Measurements from ENCODE around the gene RSKR. TPM values are rescaled to one million over a fixed set of nuclear protein-coding genes. Genes with fewer than 3 reads are reported as not detected.

Gene RSKR
- total RNA-seq, 3 donors from 2014 or later (not counting 1 experiment from before 2014, with no cell fraction given) = 10.0 to 14.6 (median 14.0) TPM

DNA sequence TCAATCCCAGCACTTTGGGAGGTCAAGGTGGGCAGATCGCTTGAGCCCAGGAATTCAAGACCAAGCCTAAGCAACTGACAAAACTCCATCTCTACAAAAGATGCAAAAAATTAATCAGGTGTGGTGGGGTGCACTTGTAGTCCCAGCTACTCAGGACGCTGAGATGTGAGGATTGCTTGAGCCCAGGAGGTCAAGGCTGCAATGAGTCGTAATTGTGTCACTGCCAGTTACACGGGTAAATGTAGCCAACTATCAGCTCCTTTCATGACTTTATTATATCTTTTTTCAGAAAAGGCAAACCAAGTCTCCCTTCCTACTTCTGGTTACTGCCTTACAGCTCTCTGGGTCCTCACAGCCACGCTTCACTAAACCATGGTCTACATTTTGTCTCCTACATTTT lies 43.8 kb upstream of the RSKR start:
- TF ChIP-seq, protein P1, sequence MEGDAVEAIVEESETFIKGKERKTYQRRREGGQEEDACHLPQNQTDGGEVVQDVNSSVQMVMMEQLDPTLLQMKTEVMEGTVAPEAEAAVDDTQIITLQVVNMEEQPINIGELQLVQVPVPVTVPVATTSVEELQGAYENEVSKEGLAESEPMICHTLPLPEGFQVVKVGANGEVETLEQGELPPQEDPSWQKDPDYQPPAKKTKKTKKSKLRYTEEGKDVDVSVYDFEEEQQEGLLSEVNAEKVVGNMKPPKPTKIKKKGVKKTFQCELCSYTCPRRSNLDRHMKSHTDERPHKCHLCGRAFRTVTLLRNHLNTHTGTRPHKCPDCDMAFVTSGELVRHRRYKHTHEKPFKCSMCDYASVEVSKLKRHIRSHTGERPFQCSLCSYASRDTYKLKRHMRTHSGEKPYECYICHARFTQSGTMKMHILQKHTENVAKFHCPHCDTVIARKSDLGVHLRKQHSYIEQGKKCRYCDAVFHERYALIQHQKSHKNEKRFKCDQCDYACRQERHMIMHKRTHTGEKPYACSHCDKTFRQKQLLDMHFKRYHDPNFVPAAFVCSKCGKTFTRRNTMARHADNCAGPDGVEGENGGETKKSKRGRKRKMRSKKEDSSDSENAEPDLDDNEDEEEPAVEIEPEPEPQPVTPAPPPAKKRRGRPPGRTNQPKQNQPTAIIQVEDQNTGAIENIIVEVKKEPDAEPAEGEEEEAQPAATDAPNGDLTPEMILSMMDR (IDR thresholded peaks at IDR 0.05) = no peak
- 95% methylated on average over 4 of the region's 5 CpGs for WGBS (ENCODE audit: insufficient coverage)
- peaks cover 25 to 35% of the 10 kb centered on the region in 2 donors for H3K4me1 Mint-ChIP-seq
- Histone ChIP-seq H3K4me1 (ENCODE audit: control insufficient read depth, insufficient read depth, low read length) (peaks cover 10% of the 10 kb centered on the region), H3K27ac (ENCODE audit: low read length) (no peak overlapping the region), H3K27me3 (ENCODE audit: control insufficient read depth, insufficient read depth, low read length) (no peaks in the 10 kb centered on the region), H3K9me3 (ENCODE audit: control insufficient read depth, insufficient read depth, low read length) (no peaks in the 10 kb centered on the region), H3K4me3 (ENCODE audit: low read length) (no peak overlapping the region), H3K36me3 (ENCODE audit: control insufficient read depth, insufficient read depth, low read length) (peaks cover 12% of the 10 kb centered on the region)
- no peak overlapping the region for H3K27ac Mint-ChIP-seq
- intact Hi-C loops (cut with micrococcal nuclease) = no loop called here
- ATAC-seq (no peak), DNase-seq (no peak)
- no peaks in the 10 kb centered on the region for H3K36me3 Mint-ChIP-seq
- H3K9me3 Mint-ChIP-seq = no peaks in the 10 kb centered on the region
- H3K27me3 Mint-ChIP-seq (ENCODE audit: low read depth in 2 of 2) = no peaks in the 10 kb centered on the region
- H3K4me3 Mint-ChIP-seq = no peak overlapping the region

- 99% methylated on average over 4 of the region's 5 CpGs for WGBS (ENCODE audit: insufficient coverage)
These were observed 41.2 kb upstream of the RSKR start for GRCh38 chr17:28655160-28655559.

GRCh38 chr17:28648698-28649097 lies 34.7 kb upstream of the RSKR start:
- Histone ChIP-seq H3K27me3 (ENCODE audit: control insufficient read depth, insufficient read depth, low read length) (no peaks in the 10 kb centered on the region), H3K27ac (ENCODE audit: low read length) (no peak overlapping the region), H3K9me3 (ENCODE audit: control insufficient read depth, insufficient read depth, low read length) (no peaks in the 10 kb centered on the region), H3K36me3 (ENCODE audit: control insufficient read depth, insufficient read depth, low read length) (peaks cover 30% of the 10 kb centered on the region), H3K4me3 (ENCODE audit: low read length) (no peak overlapping the region), H3K4me1 (ENCODE audit: control insufficient read depth, insufficient read depth, low read length) (peaks cover 29% of the 10 kb centered on the region)
- no peak overlapping the region for H3K27ac Mint-ChIP-seq
- DNase-seq (no peak), ATAC-seq (no peak)
- H3K9me3 Mint-ChIP-seq = no peaks in the 10 kb centered on the region
- H3K4me1 Mint-ChIP-seq = peaks cover 25 to 26% of the 10 kb centered on the region in 2 donors
- no peak overlapping the region for H3K4me3 Mint-ChIP-seq
- TF ChIP-seq, protein P1 (IDR thresholded peaks at IDR 0.05) = no peak
- H3K27me3 Mint-ChIP-seq (ENCODE audit: low read depth in 2 of 2) = no peaks in the 10 kb centered on the region
- 99% methylated on average over 2 of the region's 2 CpGs for WGBS (ENCODE audit: insufficient coverage)
- H3K36me3 Mint-ChIP-seq = no peaks in the 10 kb centered on the region
- intact Hi-C loops (cut with micrococcal nuclease) = loop anchor here (5.0 kb wide), 1 partner anchor 254 kb away; the partner anchor contains the start of gene DHRS13

More at GRCh38 chr17:28655160-28655559, 41.2 kb upstream of the RSKR start:
- no peaks in the 10 kb centered on the region for H3K27me3 ChIP-seq (ENCODE audit: control insufficient read depth, insufficient read depth, low read length)
- no peak overlapping the region for H3K4me3 ChIP-seq (ENCODE audit: low read length)
- ATAC-seq (peak in 1 of 3 donors; percentile 20), DNase-seq (no peak)
- intact Hi-C loops (cut with micrococcal nuclease) = no loop called here
- peak overlapping the region; percentile 2 to 35 for H3K27ac Mint-ChIP-seq
- no peaks in the 10 kb centered on the region for H3K9me3 ChIP-seq (ENCODE audit: control insufficient read depth, insufficient read depth, low read length)
- H3K27me3 Mint-ChIP-seq (ENCODE audit: low read depth in 2 of 2) = no peaks in the 10 kb centered on the region
- peaks cover 26% of the 10 kb centered on the region for H3K36me3 ChIP-seq (ENCODE audit: control insufficient read depth, insufficient read depth, low read length)
- H3K36me3 Mint-ChIP-seq = no peaks in the 10 kb centered on the region
- no peak overlapping the region for H3K27ac ChIP-seq (ENCODE audit: low read length)
- no peak overlapping the region for H3K4me3 Mint-ChIP-seq
- peaks cover 5 to 15% of the 10 kb centered on the region in 2 donors for H3K4me1 Mint-ChIP-seq
- TF ChIP-seq, protein P1 (IDR thresholded peaks at IDR 0.05) = no peak
- H3K9me3 Mint-ChIP-seq = no peaks in the 10 kb centered on the region
- H3K4me1 ChIP-seq (ENCODE audit: control insufficient read depth, insufficient read depth, low read length) = no peaks in the 10 kb centered on the region

Measured in natural killer cell (primary cell).